DMS 273 treated with DMSO at 0.1 percent for 48 hours (cell line): Measurements from ENCODE around the gene ANGPTL4.
"Not testable (repeated sequence)": the region's sequence is repeated elsewhere in the genome, so short reads cannot be mapped to it uniquely, and the experiment has no call there.

Experiments
- DNase-seq: peaks from one replicate; lab custom pipeline; 2025; lab: John Stamatoyannopoulos, UW

Gene ANGPTL4

DNA sequence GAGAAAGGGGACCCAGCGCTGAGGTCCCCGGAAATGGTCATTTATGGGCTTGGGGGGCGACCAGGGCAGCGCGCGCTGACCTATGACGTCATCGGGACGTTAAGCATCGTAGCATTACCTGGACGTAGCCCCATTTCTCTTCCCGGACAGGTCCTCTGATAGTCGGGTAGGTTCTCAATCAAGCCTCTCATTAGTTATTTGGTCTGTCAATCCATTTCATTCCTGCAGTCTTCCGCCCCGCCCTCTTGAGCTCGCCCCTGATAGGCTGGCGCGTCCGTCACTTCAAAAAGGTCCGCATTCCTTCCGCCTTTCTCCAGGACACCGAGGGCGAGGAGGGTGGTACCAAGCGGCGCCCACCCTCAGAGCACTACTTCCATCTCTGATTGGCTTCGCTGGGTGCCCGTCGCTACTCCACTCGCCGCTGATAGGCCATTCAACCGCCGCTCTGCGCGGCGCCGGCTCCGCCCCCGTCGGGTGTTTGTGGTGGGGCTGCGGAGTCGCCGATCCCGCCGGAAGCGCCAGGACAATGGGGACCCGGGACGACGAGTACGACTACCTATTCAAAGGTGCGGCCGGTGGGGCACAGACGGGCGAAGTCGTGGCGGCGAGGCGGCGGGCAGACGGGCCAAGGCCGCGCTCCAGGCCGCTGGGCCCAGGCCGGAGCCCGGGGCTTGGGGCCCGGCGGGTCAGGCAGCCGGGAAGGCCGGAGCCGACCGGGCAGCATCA lies 26.1 kb downstream of the ANGPTL4 start, which contains the start of gene RAB11B:
RAB11B (plus strand) TSS at position 470 of the 726 bp plus-strand sequence; CDS start at position 527, 57 bp downstream.
- DNase-seq = peak; percentile 99

DNA sequence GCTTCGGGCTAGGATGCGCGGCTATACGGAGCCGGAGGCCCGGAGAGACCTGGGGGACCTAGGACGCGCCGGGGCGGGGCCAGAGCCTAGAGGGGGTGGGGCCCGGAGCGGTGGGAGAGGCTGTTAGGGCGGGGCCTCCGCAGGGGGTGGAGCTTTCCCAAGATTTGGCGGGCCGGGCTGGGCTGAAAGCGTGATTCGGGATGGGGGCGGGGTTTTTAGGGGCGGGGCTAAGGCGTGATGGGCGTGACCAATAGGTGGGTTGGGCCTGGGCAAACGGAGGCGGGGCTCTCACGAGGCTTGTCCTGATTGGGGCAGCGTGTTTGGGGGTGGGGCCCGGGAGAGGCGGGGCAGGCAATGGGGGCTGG lies 26.6 kb downstream of the ANGPTL4 start:
- peak; percentile 61 for DNase-seq

GRCh38 chr19:8391198-8392016 lies 27.5 kb downstream of the ANGPTL4 start:
- no peak for DNase-seq

- no peak for DNase-seq
These were observed 28.1 kb downstream of the ANGPTL4 start for GRCh38 chr19:8392017-8392591.

- no peak for DNase-seq
These were observed 29.4 kb downstream of the ANGPTL4 start for GRCh38 chr19:8393192-8393870.

DNA sequence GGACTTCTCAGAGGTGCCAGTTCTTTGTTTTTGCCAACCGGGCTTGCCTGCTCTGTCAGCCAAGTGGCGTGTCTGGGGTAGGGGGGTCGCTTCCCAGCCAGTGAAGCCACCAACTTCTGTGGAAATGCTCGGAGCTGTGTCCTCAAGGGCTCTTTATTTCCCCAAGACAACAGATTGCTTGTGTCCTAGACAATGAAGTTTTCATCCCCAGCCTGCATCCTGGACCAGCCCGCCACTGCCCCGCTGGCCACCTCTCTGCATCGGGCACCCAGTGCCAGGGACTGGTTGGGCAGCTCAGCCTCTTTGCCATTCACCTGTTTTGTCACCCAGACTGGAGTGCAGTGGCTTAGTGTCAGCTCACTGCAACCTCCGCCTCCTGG lies 29.9 kb downstream of the ANGPTL4 start:
- no peak for DNase-seq

DNA sequence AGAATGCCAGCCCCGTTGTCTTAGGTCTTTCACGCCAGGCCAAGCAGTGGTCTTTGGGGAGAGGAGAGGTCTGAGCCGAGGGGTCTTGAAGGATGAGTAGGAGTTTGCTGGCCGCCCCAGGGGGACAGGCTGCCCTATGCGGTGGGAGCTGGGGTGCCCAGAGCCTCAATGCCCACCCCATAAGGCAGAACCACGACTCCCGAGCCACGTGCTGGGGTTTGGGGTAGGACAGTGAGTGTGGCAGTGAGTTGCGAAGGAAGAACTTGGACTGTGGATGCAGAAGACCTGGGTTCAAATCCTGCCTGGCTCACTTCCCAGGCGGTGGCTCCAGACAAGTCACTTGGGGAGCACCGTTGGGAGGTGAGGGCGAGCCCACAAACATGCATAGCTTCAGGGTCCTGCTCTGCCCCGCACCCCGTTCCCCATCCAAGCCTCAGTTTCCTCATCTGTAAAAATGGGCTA lies 31.7 kb downstream of the ANGPTL4 start:
- no peak for DNase-seq

- no peak for DNase-seq
These were observed 32.2 kb downstream of the ANGPTL4 start for GRCh38 chr19:8396185-8396562.

DNA sequence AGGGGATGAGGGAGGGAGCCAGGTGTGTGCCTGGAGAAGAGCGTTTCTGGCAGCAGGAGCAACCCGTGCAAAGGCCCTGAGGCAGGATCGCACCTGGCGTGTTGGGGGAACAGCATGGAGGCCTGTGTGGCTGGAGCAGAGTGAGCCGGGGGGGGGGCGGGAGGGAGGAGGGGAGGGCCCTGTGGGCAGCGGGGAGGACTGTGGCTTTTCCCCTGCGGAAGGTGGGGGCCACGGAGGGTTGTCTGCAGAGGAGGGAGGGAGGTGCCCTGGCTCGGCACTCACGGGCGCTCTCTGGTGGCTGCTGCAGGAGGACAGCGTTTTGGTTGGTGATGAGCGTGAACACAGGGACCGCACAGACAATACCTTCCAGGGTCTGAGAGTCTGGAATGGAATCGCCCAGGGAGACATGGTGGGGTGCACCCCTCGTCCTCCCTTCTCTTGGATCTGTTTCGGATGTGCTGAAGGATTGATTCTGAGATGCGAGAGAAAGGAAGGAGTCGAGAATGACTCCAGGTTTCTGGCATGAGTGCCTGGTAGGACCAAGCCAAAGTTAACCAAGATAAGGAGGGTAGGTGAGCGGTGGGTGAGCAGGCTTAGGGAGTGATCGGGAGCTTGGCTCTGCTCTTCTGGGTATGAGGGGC lies 32.7 kb downstream of the ANGPTL4 start:
- DNase-seq = no peak

- DNase-seq = no peak
These were observed 33.3 kb downstream of the ANGPTL4 start for GRCh38 chr19:8397271-8397670.

DNA sequence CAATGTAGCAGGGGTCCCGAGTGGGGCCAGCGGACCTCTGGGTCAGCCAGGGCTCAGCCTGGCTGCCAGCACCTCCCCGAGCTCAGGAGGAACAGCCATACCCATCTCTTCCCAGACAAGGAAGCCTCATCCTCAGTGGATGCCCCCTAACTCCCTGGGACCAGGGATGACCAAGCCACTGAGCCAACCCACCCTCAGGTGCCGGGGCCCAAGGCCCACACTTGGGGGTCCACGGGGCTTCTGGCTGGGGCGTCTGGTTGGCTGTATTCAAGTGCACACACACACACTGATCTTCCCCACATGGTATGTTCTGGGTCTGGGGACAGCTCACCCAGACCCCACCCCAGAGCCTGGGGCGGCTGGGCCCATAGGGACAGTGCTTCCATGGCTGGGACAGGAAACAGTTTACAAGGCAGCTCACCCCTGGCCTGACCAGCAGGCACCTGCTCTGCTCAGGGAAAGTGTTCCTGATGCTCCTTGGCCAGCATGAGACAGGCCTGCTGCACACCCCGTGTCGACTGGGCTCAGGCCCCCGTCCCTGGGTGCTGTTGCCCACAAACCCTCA lies 33.9 kb downstream of the ANGPTL4 start:
- no peak for DNase-seq

DNA sequence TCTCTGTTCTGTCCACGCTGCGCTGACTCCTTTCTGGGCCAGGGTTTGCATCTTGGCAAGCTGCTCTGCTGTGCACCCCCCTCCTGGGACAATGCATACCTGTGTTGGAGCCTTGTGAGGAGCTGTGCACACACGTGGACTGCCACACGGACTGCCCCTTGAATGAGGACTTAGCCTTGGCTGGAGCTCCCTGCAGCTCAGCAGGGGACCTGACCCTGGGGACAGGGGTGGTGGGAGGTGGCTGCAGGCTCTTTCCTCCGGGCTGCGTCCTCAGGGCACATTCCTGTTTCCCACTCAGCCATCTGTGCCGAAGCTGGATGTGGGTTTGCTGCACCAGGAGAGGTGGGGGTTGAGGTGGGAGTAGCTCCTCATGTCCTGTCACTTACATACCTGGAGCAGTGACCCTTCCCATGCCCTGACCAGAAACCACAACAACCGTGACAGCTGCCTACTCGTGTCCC lies 34.4 kb downstream of the ANGPTL4 start:
- no peak for DNase-seq

- no peak for DNase-seq
These were observed 35.8 kb downstream of the ANGPTL4 start for GRCh38 chr19:8399681-8400188.

GRCh38 chr19:8401981-8402411 lies 38.0 kb downstream of the ANGPTL4 start:
- DNase-seq = no peak

DNA sequence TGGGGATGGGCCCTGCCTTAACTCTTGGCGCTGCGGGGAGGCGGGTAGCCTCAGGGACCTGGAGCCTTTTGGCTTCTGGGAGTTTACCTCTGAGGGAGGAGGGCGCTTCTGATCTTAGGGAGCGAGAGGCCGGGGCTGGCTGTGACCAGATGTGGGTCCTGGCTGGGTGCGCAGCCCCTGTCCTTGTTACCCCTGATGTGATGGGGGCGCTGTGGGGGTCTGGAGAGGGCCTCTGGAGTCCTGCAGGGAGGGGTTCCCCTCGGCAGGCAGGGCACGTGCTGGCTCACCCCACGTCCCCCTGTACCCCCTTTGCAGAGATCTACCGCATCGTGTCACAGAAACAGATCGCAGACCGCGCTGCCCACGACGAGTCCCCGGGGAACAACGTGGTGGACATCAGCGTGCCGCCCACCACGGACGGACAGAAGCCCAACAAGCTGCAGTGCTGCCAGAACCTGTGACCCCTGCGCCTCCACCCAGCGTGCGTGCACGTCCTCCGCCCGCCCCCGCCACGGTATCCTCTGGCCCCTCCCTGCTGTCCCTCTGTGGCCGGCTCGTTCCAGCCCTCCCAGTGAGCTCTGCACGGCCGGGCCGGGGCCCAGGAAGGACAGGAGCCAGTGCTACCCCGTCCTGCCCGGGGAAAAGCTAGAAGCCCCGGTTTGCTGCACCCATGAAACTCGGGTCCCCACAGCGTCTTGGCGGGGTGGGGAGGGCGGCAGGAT lies 39.3 kb downstream of the ANGPTL4 start:
- no peak for DNase-seq

GRCh38 chr19:8403820-8404109 lies 39.8 kb downstream of the ANGPTL4 start:
- no peak for DNase-seq

DNA sequence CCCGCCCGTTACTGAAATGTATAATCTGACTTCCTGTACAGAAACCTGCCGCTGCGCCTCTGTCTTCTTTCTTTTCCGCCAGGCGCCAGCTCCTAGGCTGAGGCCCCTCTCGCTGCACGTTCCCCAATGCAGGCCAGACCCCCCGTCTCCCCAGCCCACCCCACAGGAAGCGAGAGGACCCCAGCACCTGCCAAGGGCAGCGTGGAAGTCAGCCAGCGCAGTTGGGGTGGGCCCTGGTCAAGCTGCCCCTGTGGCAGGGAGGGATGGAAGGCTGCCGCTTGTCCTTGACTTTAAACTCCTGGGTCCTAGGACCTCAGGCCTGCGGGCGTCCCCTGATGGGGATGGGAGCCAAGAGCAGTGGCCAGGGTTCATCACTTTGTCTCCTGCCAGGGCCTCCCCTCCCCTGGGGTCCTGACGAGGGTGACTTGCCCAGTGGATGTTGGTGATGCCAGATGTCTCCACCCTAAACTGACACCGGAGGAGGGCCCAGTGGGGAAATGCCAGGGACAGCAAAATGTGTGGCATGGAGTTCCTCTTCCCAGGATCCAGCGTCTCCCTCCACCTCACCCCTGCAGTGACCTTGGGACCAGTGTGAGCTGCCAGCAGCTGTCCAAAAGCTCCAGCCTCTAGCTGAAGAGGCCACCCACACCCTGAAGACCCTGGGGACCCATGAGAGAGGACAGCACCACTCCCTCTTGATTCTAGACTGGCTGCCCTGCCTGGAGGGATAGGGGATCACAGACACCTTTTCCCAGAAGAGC lies 40.6 kb downstream of the ANGPTL4 start:
- no peak for DNase-seq

GRCh38 chr19:8410718-8411117 lies 46.8 kb downstream of the ANGPTL4 start:
- not testable (repeated sequence) for DNase-seq

GRCh38 chr19:8412783-8413628 lies 49.1 kb downstream of the ANGPTL4 start, which contains the start of gene MARCHF2:
MARCHF2 (plus strand) TSS chr19:8413305; CDS start chr19:8421841, 8,536 bp downstream.
- peak; percentile 90 for DNase-seq
